HepG2 (cell line): Measurements from ENCODE around the gene ERCC4. TPM values are rescaled to one million over a fixed set of nuclear protein-coding genes. Genes with fewer than 3 reads are reported as not detected.

Experiments
- FOXP1 ChIP-seq, 2 experiments: fragments of 450-650 bp in 1 of 2; IDR thresholded peaks; 2 replicates each; pipeline ENCODE4 v1.6.1; 2017 to 2018; ENCODE audit warnings: antibody characterized with exemption in 1 of 2
- GATA4 ChIP-seq: sonication (generic); IDR thresholded peaks from 2 replicates; pipeline ENCODE4 v1.6.1; 2016; ENCODE audit warnings: antibody characterized with exemption, low read depth, borderline replicate concordance
- HNF1A ChIP-seq, 2 experiments: sonication (generic) in 1 of 2; formaldehyde crosslinking in 1 of 2; IDR thresholded peaks; 2 replicates each; pipeline versions ENCODE4 v1.4.0 to v1.6.1; 2016 to 2020; ENCODE audit warnings: borderline replicate concordance in 1 of 2, low read depth in 1 of 2, mild to moderate bottlenecking in 1 of 2, missing genetic modification reagents in 1 of 2
- HNRNPK ChIP-seq: fragments of 200-400 bp; formaldehyde crosslinking; IDR thresholded peaks from 2 replicates; pipeline ENCODE4 v1.6.1; 2018; ENCODE audit warnings: low read length, low read depth, moderate library complexity, mild to moderate bottlenecking; ENCODE audit not compliant: poor library complexity, severe bottlenecking
- JDP2 ChIP-seq: sonication (generic); formaldehyde crosslinking; IDR thresholded peaks from 2 replicates; pipeline ENCODE4 v1.8.1; 2022; ENCODE audit warnings: missing genetic modification reagents, borderline replicate concordance
- JUN ChIP-seq: sonication (generic); formaldehyde crosslinking; IDR thresholded peaks from 2 replicates; pipeline ENCODE4 v1.4.0; 2020; ENCODE audit warnings: mild to moderate bottlenecking, missing genetic modification reagents
- MLX ChIP-seq: IDR thresholded peaks from 2 replicates; pipeline ENCODE4 v1.6.1; 2016
- PITX1 ChIP-seq: sonication (generic); formaldehyde crosslinking; IDR thresholded peaks from 2 replicates; pipeline ENCODE4 v1.5.1; 2020; ENCODE audit warnings: mild to moderate bottlenecking, missing genetic modification reagents
- SNRNP70 ChIP-seq: fragments of 200-400 bp; formaldehyde crosslinking; IDR thresholded peaks from 2 replicates; pipeline ENCODE4 v1.6.1; 2017; ENCODE audit warnings: mild to moderate bottlenecking, low read depth, low read length, moderate library complexity
- TAF15 ChIP-seq: fragments of 200-400 bp; formaldehyde crosslinking; IDR thresholded peaks from one replicate; pipeline ENCODE4 v1.6.1; 2018; ENCODE audit warnings: mild to moderate bottlenecking, low read depth, low read length; ENCODE audit not compliant: poor library complexity, severe bottlenecking
- ZBTB42 ChIP-seq: sonication (generic); formaldehyde crosslinking; IDR thresholded peaks from 2 replicates; pipeline ENCODE4 v1.5.0; 2020; ENCODE audit warnings: mild to moderate bottlenecking, missing genetic modification reagents
- ZNF101 ChIP-seq: sonication (generic); formaldehyde crosslinking; IDR thresholded peaks from 2 replicates; pipeline ENCODE4 v1.4.0; 2020; ENCODE audit warnings: mild to moderate bottlenecking, low read depth, missing genetic modification reagents, borderline replicate concordance
- ZNF432 ChIP-seq: sonication (generic); formaldehyde crosslinking; IDR thresholded peaks from 2 replicates; pipeline ENCODE4 v1.5.0; 2020; ENCODE audit warnings: missing genetic modification reagents, mild to moderate bottlenecking, borderline replicate concordance
- ZNF557 ChIP-seq: sonication (generic); formaldehyde crosslinking; IDR thresholded peaks from 2 replicates; pipeline ENCODE4 v1.4.0; 2020; ENCODE audit warnings: missing genetic modification reagents
- ZNF589 ChIP-seq: sonication (generic); formaldehyde crosslinking; conservative IDR thresholded peaks from 2 replicates; pipeline ENCODE4 v1.8.0; 2022; ENCODE audit warnings: mild to moderate bottlenecking, moderate library complexity, missing genetic modification reagents
- ZNF607 ChIP-seq: sonication (generic); formaldehyde crosslinking; IDR thresholded peaks from 2 replicates; pipeline ENCODE4 v1.5.1; 2020; ENCODE audit warnings: missing genetic modification reagents, mild to moderate bottlenecking, borderline replicate concordance
- ZNF629 ChIP-seq: sonication (generic); formaldehyde crosslinking; conservative IDR thresholded peaks from 2 replicates; pipeline ENCODE4 v1.5.0; 2020; ENCODE audit warnings: missing genetic modification reagents
- ZNF646 ChIP-seq: sonication (generic); formaldehyde crosslinking; IDR thresholded peaks from 2 replicates; pipeline ENCODE4 v1.9.0; 2021; ENCODE audit warnings: mild to moderate bottlenecking, missing genetic modification reagents
- ZSCAN29 ChIP-seq: sonication (generic); formaldehyde crosslinking; conservative IDR thresholded peaks from 2 replicates; pipeline ENCODE4 v1.4.0; 2020; ENCODE audit warnings: mild to moderate bottlenecking, missing genetic modification reagents
- polyA plus RNA-seq, 8 experiments: library from polyadenylated mRNA; depleted of rRNA in 3 of 8; stranded (reverse) in 7 of 8; unstranded in 1 of 8; fragments of >200 nt; fragmentation: Illumina TruSeq in 4 of 8; extraction: Trizol in 4 of 8; gene quantifications; 2 replicates each; pipeline versions ENCODE4 v1.2.1 to v1.2.3, GENCODE V29; 2011 to 2016; ENCODE audit warnings: low read depth in 4 of 8, missing spikeins in 1 of 8, mixed read lengths in 1 of 8; ENCODE audit not compliant: insufficient read depth in 1 of 8
- total RNA-seq, 5 experiments: library from RNA; depleted of rRNA; stranded (reverse); fragments of >200 nt; fragmentation: Illumina TruSeq; extraction: Trizol; gene quantifications; 2 replicates each; pipeline ENCODE4 v1.2.3, GENCODE V29; 2016; ENCODE audit warnings: low read depth in 1 of 5

ERCC4 gene
- total and polyA plus RNA-seq, 2 of the 13 experiments (the other 11 are each of a cell fraction or from before 2014, with no cell fraction given), result 5.4 to 15.2 TPM

GRCh38 chr16:13885700-13886099 is 34.3 kb upstream of the ERCC4 start (continued):
- TF ChIP-seq FOXP1 (IDR thresholded peaks at IDR 0.05), result peak; percentile 74
- peak; percentile 96 for TF ChIP-seq FOXP1 (CRISPR knock-in tag; IDR thresholded peaks at IDR 0.05)
- TF ChIP-seq ZBTB42 (CRISPR knock-in tag), result peak; percentile 67; the same call in 1 of the 2 replicates
- peak; percentile 56; the same call in 1 of the 2 replicates for TF ChIP-seq GATA4
- peak; percentile 88 for TF ChIP-seq MLX
- TF ChIP-seq PITX1, result peak; percentile 99
- no peak for TF ChIP-seq ZNF629 (CRISPR knock-in tag)
- 0 out of 2 replicates have a peak, but pooled peaks have one; percentile 55 for TF ChIP-seq ZSCAN29 (CRISPR knock-in tag)
- peak; percentile 97 for TF ChIP-seq ZNF607 (CRISPR knock-in tag)
- TF ChIP-seq TAF15, result no peak
- peak; percentile 46; the same call in 1 of the 2 replicates for TF ChIP-seq HNF1A (IDR thresholded peaks at IDR 0.05; ENCODE audit: low read depth)
- peak; percentile 47; the same call in 1 of the 2 replicates for TF ChIP-seq HNF1A (CRISPR knock-in tag; IDR thresholded peaks at IDR 0.05; ENCODE audit: borderline replicate concordance)
- peak; percentile 69; the same call in 1 of the 2 replicates for TF ChIP-seq JUN
- TF ChIP-seq ZNF101 (CRISPR knock-in tag), result no peak
- peak; percentile 99 for TF ChIP-seq ZNF557 (CRISPR knock-in tag)
- TF ChIP-seq HNRNPK, result no peak
- no peak for TF ChIP-seq JDP2 (CRISPR knock-in tag)
- no peak for TF ChIP-seq SNRNP70
- no peak for TF ChIP-seq ZNF646 (CRISPR knock-in tag)
- no peak for TF ChIP-seq ZNF432 (CRISPR knock-in tag)
- TF ChIP-seq ZNF589, result no peak
